Mesenchymal stem cell (in vitro differentiated cells and primary cell): ENCODE results near the gene NUDT16.

Source experiments
- DNase-seq: peaks from one replicate; pipeline ENCODE4 v3.0.0-alpha.2; 2013
- H2AFZ ChIP-seq: one replicate; pipeline ENCODE4 v1.6.1; 2013; ENCODE audit warnings: low read depth, mild to moderate bottlenecking, control low read depth, inconsistent platforms, low read length, moderate library complexity
- H2AK5ac ChIP-seq: 2 replicates; pipeline ENCODE4 v1.6.1; 2013; ENCODE audit warnings: low read length, moderate library complexity, mild to moderate bottlenecking, inconsistent platforms; ENCODE audit not compliant: severe bottlenecking
- H2BK120ac ChIP-seq: one replicate; pipeline ENCODE4 v1.6.1; 2013; ENCODE audit warnings: low read depth, mild to moderate bottlenecking, inconsistent platforms, low read length, moderate library complexity
- H2BK12ac ChIP-seq, 2 experiments: one replicate each; pipeline ENCODE4 v1.6.1; 2013; ENCODE audit warnings: inconsistent platforms in 2 of 2, low read length in 2 of 2, mild to moderate bottlenecking in 2 of 2, moderate library complexity in 2 of 2, control low read depth in 1 of 2
- H2BK15ac ChIP-seq: one replicate; pipeline ENCODE4 v1.6.1; 2013; ENCODE audit warnings: mild to moderate bottlenecking, low read depth, inconsistent platforms; ENCODE audit not compliant: poor library complexity, severe bottlenecking
- H2BK5ac ChIP-seq: 2 replicates; pipeline ENCODE4 v1.6.1; 2013; ENCODE audit warnings: low read depth, mild to moderate bottlenecking, low read length, control low read depth, inconsistent platforms; ENCODE audit not compliant: poor library complexity, severe bottlenecking
- H3K14ac ChIP-seq, 2 experiments: one replicate each; pipeline ENCODE4 v1.6.1; 2013; ENCODE audit warnings: inconsistent platforms in 2 of 2, low read length in 2 of 2, control low read depth in 1 of 2, mild to moderate bottlenecking in 1 of 2, moderate library complexity in 1 of 2
- H3K18ac ChIP-seq, 2 experiments: one replicate each; pipeline ENCODE4 v1.6.1; 2013; ENCODE audit warnings: inconsistent platforms in 2 of 2, low read length in 2 of 2, control low read depth in 1 of 2, low read depth in 1 of 2, mild to moderate bottlenecking in 1 of 2
- H3K23ac ChIP-seq, 2 experiments: one replicate each; pipeline ENCODE4 v1.6.1; 2013; ENCODE audit warnings: inconsistent platforms in 2 of 2, low read length in 2 of 2, mild to moderate bottlenecking in 2 of 2, moderate library complexity in 2 of 2, control low read depth in 1 of 2
- H3K27ac ChIP-seq: 2 replicates; pipeline ENCODE4 v1.5.1; 2013; ENCODE audit warnings: mild to moderate bottlenecking, moderate library complexity, low read length, control low read depth, inconsistent platforms; ENCODE audit not compliant: poor library complexity, severe bottlenecking
- H3K27me3 ChIP-seq, 2 experiments: 2 replicates each; pipeline versions ENCODE4 v1.6.1 to v1.7.0; 2013; ENCODE audit warnings: low read length in 2 of 2, mild to moderate bottlenecking in 2 of 2, moderate library complexity in 2 of 2, control low read depth in 1 of 2, inconsistent platforms in 1 of 2; ENCODE audit not compliant: control insufficient read depth in 1 of 2, insufficient read depth in 1 of 2
- H3K36me3 ChIP-seq, 2 experiments: 2 replicates each; pipeline versions ENCODE4 v1.6.1 to v1.7.0; 2013; ENCODE audit warnings: low read length in 2 of 2, control low read depth in 1 of 2, inconsistent platforms in 1 of 2, low read depth in 1 of 2, mild to moderate bottlenecking in 1 of 2; ENCODE audit not compliant: insufficient read depth in 2 of 2, control insufficient read depth in 1 of 2
- H3K4ac ChIP-seq, 2 experiments: one replicate each; pipeline ENCODE4 v1.6.1; 2013; ENCODE audit warnings: inconsistent platforms in 2 of 2, low read length in 2 of 2, mild to moderate bottlenecking in 2 of 2, moderate library complexity in 2 of 2, control low read depth in 1 of 2, low read depth in 1 of 2
- H3K4me1 ChIP-seq: 2 replicates; pipeline ENCODE4 v1.6.1; 2013; ENCODE audit warnings: low read depth, low read length, control low read depth; ENCODE audit not compliant: control insufficient read depth, insufficient read depth
- H3K4me2 ChIP-seq: 2 replicates; pipeline ENCODE4 v1.6.1; 2013; ENCODE audit warnings: low read length, mild to moderate bottlenecking, inconsistent platforms; ENCODE audit not compliant: poor library complexity, severe bottlenecking
- H3K4me3 ChIP-seq, 2 experiments: 2 replicates each; pipeline versions ENCODE4 v1.5.1 to v1.7.0; 2013; ENCODE audit warnings: low read length in 2 of 2, mild to moderate bottlenecking in 2 of 2, control low read depth in 1 of 2, low read depth in 1 of 2; ENCODE audit not compliant: insufficient read depth in 1 of 2
- H3K79me1 ChIP-seq: replicated peaks from 2 replicates; pipeline ENCODE4 v1.6.1; 2013; ENCODE audit warnings: mild to moderate bottlenecking, control low read depth, low read length, inconsistent platforms; ENCODE audit not compliant: poor library complexity, severe bottlenecking
- H3K9ac ChIP-seq: 2 replicates; pipeline ENCODE4 v1.7.0; 2013; ENCODE audit warnings: mild to moderate bottlenecking, low read length, moderate library complexity
- H3K9me3 ChIP-seq: 2 replicates; pipeline ENCODE4 v1.7.0; 2013; ENCODE audit warnings: mild to moderate bottlenecking, low read length; ENCODE audit not compliant: control insufficient read depth
- H4K8ac ChIP-seq: one replicate; pipeline ENCODE4 v1.6.1; 2013; ENCODE audit warnings: inconsistent platforms, mild to moderate bottlenecking, low read length, moderate library complexity
- H4K91ac ChIP-seq: one replicate; pipeline ENCODE4 v1.6.1; 2013; ENCODE audit warnings: mild to moderate bottlenecking, low read length, inconsistent platforms
- WGBS: methylation state at CpG from one replicate; pipeline ENCODE4 v1.1.7; 2013; ENCODE audit warnings: mixed read lengths; 5-methylcytosine and 5-hydroxymethylcytosine counted together

The NUDT16 gene

GRCh38 chr3:131387796-131388489 lies 6.4 kb downstream of the NUDT16 start:
- H3K9me3 ChIP-seq: no peaks in the 10 kb centered on the region
- 61% methylated on average over 1 of the region's 1 CpG for WGBS
- no peak overlapping the region for H3K18ac ChIP-seq
- DNase-seq: no peak
- H2AK5ac ChIP-seq: no peak overlapping the region
- H2BK120ac ChIP-seq: no peak overlapping the region
- no peak overlapping the region for H3K14ac ChIP-seq
- H3K27me3 ChIP-seq: no peaks in the 10 kb centered on the region
- no peak overlapping the region for H3K4me3 ChIP-seq
- H3K79me1 ChIP-seq: peaks cover 19% of the 10 kb centered on the region
- no peak overlapping the region for H4K8ac ChIP-seq
- peaks cover 1% of the 10 kb centered on the region for H3K4me1 ChIP-seq
- H3K4ac ChIP-seq: no peak overlapping the region
- peaks cover 24 to 36% of the 10 kb centered on the region in 2 experiments for H3K36me3 ChIP-seq
- no peak overlapping the region for H2AFZ ChIP-seq
- no peak overlapping the region for H3K4me2 ChIP-seq
- no peak overlapping the region for H3K27ac ChIP-seq
- no peak overlapping the region for H2BK5ac ChIP-seq
- no peak overlapping the region for H3K23ac ChIP-seq
- H3K9ac ChIP-seq: peak overlapping the region; percentile 2
- H2BK12ac ChIP-seq: no peak overlapping the region
- H4K91ac ChIP-seq: no peak overlapping the region
- no peak overlapping the region for H2BK15ac ChIP-seq

- H3K36me3 ChIP-seq: peaks cover 19 to 31% of the 10 kb centered on the region in 2 experiments
- H2BK5ac ChIP-seq: no peak overlapping the region
- H3K4me2 ChIP-seq: no peak overlapping the region
- H4K8ac ChIP-seq: no peak overlapping the region
- H3K27ac ChIP-seq: no peak overlapping the region
- H3K23ac ChIP-seq: no peak overlapping the region
- no peak overlapping the region for H4K91ac ChIP-seq
- peaks cover 15% of the 10 kb centered on the region for H3K79me1 ChIP-seq
- H3K9ac ChIP-seq: peak overlapping the region; percentile 2
- no peak overlapping the region for H2BK15ac ChIP-seq
- DNase-seq: no peak
- H2BK120ac ChIP-seq: no peak overlapping the region
- no peaks in the 10 kb centered on the region for H3K4me1 ChIP-seq
- H3K27me3 ChIP-seq: no peaks in the 10 kb centered on the region
- H3K14ac ChIP-seq: no peak overlapping the region
- no peak overlapping the region for H3K4me3 ChIP-seq
- H2BK12ac ChIP-seq: no peak overlapping the region
- 61% methylated on average over 2 of the region's 2 CpGs for WGBS
- H3K9me3 ChIP-seq: no peaks in the 10 kb centered on the region
- H3K4ac ChIP-seq: no peak overlapping the region
- H2AFZ ChIP-seq: no peak overlapping the region
- no peak overlapping the region for H2AK5ac ChIP-seq
- H3K18ac ChIP-seq: no peak overlapping the region
These were observed 6.9 kb downstream of the NUDT16 start for GRCh38 chr3:131388490-131388799.

DNA sequence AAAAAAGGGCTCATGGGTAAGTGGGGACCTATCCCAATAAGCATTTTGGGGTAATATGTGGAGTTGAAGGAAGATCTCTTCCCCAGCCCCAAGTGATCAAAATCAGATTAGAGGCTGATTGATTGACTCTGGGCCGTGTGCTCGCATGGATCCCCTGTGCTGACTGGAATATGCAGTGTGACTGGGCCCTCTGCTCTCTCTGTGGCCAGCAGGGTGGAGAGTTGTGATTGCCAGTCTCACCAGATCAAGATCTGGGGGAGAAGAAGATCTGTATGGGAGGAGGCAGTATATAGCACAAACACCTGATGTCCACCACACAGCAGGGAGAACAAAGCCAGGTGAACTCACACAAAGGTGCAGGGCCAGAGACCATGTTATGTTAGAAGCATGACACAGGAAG lies 8.8 kb downstream of the NUDT16 start:
- no peak overlapping the region for H2BK12ac ChIP-seq
- H3K9ac ChIP-seq: no peak overlapping the region
- no peak overlapping the region for H4K91ac ChIP-seq
- no peak overlapping the region for H3K4me3 ChIP-seq
- H3K27me3 ChIP-seq: no peaks in the 10 kb centered on the region
- H3K23ac ChIP-seq: no peak overlapping the region
- H3K14ac ChIP-seq: no peak overlapping the region
- H3K18ac ChIP-seq: no peak overlapping the region
- H3K79me1 ChIP-seq: peaks cover 1% of the 10 kb centered on the region
- no peak overlapping the region for H2BK120ac ChIP-seq
- no peak for DNase-seq
- H2BK15ac ChIP-seq: no peak overlapping the region
- H3K9me3 ChIP-seq: no peaks in the 10 kb centered on the region
- peaks cover 8 to 12% of the 10 kb centered on the region in 2 experiments for H3K36me3 ChIP-seq
- H2AFZ ChIP-seq: no peak overlapping the region
- H3K27ac ChIP-seq: no peak overlapping the region
- H3K4ac ChIP-seq: no peak overlapping the region
- no peak overlapping the region for H2AK5ac ChIP-seq
- H2BK5ac ChIP-seq: no peak overlapping the region
- no peak overlapping the region for H4K8ac ChIP-seq
- no peaks in the 10 kb centered on the region for H3K4me1 ChIP-seq
- WGBS: 100% methylated on average over 2 of the region's 2 CpGs
- no peak overlapping the region for H3K4me2 ChIP-seq

GRCh38 chr3:131393051-131393450 lies 11.5 kb downstream of the NUDT16 start:
- no peak overlapping the region for H2BK120ac ChIP-seq
- WGBS: 84% methylated on average over 6 of the region's 6 CpGs
- H2BK12ac ChIP-seq: no peak overlapping the region

More at GRCh38 chr3:131393051-131393450, 11.5 kb downstream of the NUDT16 start:
- Histone ChIP-seq H3K9me3 (no peaks in the 10 kb centered on the region), H3K4me2 (no peak overlapping the region), H2AFZ (no peak overlapping the region), H3K9ac (peak overlapping the region; percentile 7), H3K14ac (no peak overlapping the region), H2BK5ac (no peak overlapping the region), H3K4ac (no peak overlapping the region), H4K91ac (no peak overlapping the region), H4K8ac (no peak overlapping the region), H2BK15ac (no peak overlapping the region), H3K36me3 (no peaks in the 10 kb centered on the region), H3K18ac (no peak overlapping the region), H3K4me3 (no peak overlapping the region), H3K23ac (no peak overlapping the region), H3K27me3 (no peaks in the 10 kb centered on the region), H3K27ac (no peak overlapping the region), H3K79me1 (no peaks in the 10 kb centered on the region), H3K4me1 (no peaks in the 10 kb centered on the region), H2AK5ac (no peak overlapping the region)
- DNase-seq: no peak
